Measurements from ENCODE around the gene TUBGCP2. TPM values are rescaled to one million over a fixed set of nuclear protein-coding genes. Genes with fewer than 3 reads are reported as not detected.
"Not testable (repeated sequence)": the region's sequence is repeated elsewhere in the genome, so short reads cannot be mapped to it uniquely, and the experiment has no call there.

TUBGCP2 gene
- polyA plus RNA-seq, 1 donor (not counting 4 experiments of a cell fraction or from before 2014, with no cell fraction given), result 55.8 TPM

DNA sequence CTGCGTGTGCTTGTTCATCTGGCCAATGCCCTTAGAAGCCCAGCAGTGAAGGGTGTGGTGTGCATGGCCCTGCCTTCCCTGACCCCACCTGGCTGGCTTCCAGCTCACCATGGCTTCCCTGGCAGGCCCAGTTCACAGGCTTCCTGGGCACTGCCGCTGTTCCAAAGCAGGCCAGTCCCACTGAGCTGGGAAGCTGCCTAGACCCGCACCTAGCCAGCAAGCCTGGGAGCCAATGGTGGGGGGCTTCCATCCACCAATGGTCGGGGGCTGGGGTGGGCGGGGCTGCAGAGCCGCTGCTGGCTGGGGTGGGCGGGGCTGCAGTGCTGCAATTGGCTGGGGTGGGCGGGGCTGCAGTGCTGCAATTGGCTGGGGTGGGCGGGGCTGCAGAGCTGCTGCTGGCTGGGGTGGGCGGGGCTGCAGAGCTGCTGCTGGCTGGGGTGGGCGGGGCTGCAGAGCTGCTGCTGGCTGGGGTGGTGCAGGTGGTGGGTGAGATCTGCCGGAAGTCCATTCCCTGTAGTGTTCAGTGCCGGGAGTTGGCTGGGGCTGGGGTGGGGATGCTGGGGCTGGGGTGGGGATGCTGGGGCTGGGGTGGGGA lies 15.6 kb upstream of the TUBGCP2 start:
- Histone ChIP-seq H2AFZ (ENCODE audit: control insufficient read depth, low read length) (no peak overlapping the region), H3K9me1 (ENCODE audit: control insufficient read depth, extremely low read depth, insufficient read depth, low read length) (no peaks in the 10 kb centered on the region), H3K27ac (ENCODE audit: control insufficient read depth, insufficient read depth, low read length) (no peak overlapping the region), H3K9me3 (ENCODE audit: control insufficient read depth, low read depth, low read length) (no peaks in the 10 kb centered on the region), H4K20me1 (ENCODE audit: control insufficient read depth, extremely low read depth, insufficient read depth, low read length) (no peaks in the 10 kb centered on the region), H3K4me1 (ENCODE audit: control insufficient read depth, extremely low read depth, insufficient read depth, low read length) (peaks cover 2% of the 10 kb centered on the region), H3K4me3 (ENCODE audit: control insufficient read depth in 2 of 3, extremely low read depth in 1 of 3, insufficient read depth in 2 of 3, low read depth in 1 of 3, low read length in 3 of 3) (no peak overlapping the region), H3K36me3 (ENCODE audit: control insufficient read depth in 2 of 2, extremely low read depth in 1 of 2, insufficient read depth in 2 of 2, low read length in 2 of 2) (no peaks in the 10 kb centered on the region), H3K27me3 (ENCODE audit: control insufficient read depth, extremely low read depth, insufficient read depth, low read length) (peaks cover 50% of the 10 kb centered on the region), H3K4me2 (ENCODE audit: control insufficient read depth, extremely low read depth, insufficient read depth, low read depth, low read length) (no peak overlapping the region), H3K9ac (ENCODE audit: control insufficient read depth, extremely low read depth, insufficient read depth, low read length) (no peak overlapping the region), H3K79me2 (ENCODE audit: control insufficient read depth, insufficient read depth, low read length) (no peaks in the 10 kb centered on the region)
- DNase-seq (ENCODE audit: low read depth, low spot score) (no peak), FAIRE-seq (no peak)
- dilution Hi-C loops (cut with MboI; ENCODE audit: extremely low pct_ligation_motif_present, low sequenced_read_pairs), result no loop called here
- no peak for TF ChIP-seq EZH2 (IDR thresholded peaks at IDR 0.05; ENCODE audit: low read length)
- TF ChIP-seq, protein P1, sequence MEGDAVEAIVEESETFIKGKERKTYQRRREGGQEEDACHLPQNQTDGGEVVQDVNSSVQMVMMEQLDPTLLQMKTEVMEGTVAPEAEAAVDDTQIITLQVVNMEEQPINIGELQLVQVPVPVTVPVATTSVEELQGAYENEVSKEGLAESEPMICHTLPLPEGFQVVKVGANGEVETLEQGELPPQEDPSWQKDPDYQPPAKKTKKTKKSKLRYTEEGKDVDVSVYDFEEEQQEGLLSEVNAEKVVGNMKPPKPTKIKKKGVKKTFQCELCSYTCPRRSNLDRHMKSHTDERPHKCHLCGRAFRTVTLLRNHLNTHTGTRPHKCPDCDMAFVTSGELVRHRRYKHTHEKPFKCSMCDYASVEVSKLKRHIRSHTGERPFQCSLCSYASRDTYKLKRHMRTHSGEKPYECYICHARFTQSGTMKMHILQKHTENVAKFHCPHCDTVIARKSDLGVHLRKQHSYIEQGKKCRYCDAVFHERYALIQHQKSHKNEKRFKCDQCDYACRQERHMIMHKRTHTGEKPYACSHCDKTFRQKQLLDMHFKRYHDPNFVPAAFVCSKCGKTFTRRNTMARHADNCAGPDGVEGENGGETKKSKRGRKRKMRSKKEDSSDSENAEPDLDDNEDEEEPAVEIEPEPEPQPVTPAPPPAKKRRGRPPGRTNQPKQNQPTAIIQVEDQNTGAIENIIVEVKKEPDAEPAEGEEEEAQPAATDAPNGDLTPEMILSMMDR (optimal IDR thresholded peaks at IDR 0.05 in 1 of 3, IDR thresholded peaks at IDR 0.05 in 1 of 3, conservative IDR thresholded peaks at IDR 0.05 in 1 of 3; ENCODE audit: extremely low read depth in 1 of 3, insufficient read depth in 2 of 3, low read length in 3 of 3), result no peak

DNA sequence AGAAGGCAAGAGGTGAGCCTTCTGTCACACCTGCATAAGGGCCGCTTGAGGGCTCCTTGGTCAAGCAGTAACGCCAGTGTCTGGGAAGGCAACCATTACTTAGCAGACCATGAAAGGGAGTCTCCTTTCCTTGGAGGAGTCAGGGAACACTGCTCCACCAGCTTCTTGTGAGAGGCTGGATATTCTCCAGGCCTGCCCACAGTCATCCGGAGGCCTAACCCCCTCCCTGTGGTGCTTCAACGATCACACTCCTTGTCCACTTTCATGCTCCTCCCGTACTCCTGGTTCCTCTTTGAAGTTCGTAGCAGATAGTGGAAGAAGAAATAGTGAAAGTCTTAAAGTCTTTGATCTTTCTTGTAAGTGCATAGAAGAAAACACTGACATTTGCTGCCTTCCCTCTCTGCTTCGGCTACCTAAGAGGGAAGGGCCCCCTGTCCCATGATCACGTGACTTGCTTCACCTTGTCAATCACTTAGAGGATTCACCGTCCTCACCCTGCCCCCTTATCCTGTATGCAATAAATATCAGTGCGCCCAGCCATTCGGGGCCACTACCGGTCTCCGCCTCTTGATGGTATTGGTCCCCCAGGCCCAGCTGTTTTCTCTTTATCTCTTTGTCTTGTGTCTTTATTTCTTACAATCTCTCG lies 13.5 kb upstream of the TUBGCP2 start:
- H3K36me3 ChIP-seq (ENCODE audit: control insufficient read depth in 2 of 2, extremely low read depth in 1 of 2, insufficient read depth in 2 of 2, low read length in 2 of 2); H3K4me3 ChIP-seq (ENCODE audit: control insufficient read depth in 2 of 3, extremely low read depth in 1 of 3, insufficient read depth in 2 of 3, low read depth in 1 of 3, low read length in 3 of 3); H3K4me1 ChIP-seq (ENCODE audit: control insufficient read depth, extremely low read depth, insufficient read depth, low read length); H2AFZ ChIP-seq (ENCODE audit: control insufficient read depth, low read length); DNase-seq (ENCODE audit: low read depth, low spot score); H3K79me2 ChIP-seq (ENCODE audit: control insufficient read depth, insufficient read depth, low read length); H3K27ac ChIP-seq (ENCODE audit: control insufficient read depth, insufficient read depth, low read length); dilution Hi-C loops (cut with MboI; ENCODE audit: extremely low pct_ligation_motif_present, low sequenced_read_pairs); H3K9me1 ChIP-seq (ENCODE audit: control insufficient read depth, extremely low read depth, insufficient read depth, low read length); H3K9ac ChIP-seq (ENCODE audit: control insufficient read depth, extremely low read depth, insufficient read depth, low read length); H4K20me1 ChIP-seq (ENCODE audit: control insufficient read depth, extremely low read depth, insufficient read depth, low read length); FAIRE-seq; H3K4me2 ChIP-seq (ENCODE audit: control insufficient read depth, extremely low read depth, insufficient read depth, low read depth, low read length); H3K9me3 ChIP-seq (ENCODE audit: control insufficient read depth, low read depth, low read length): not testable (repeated sequence)
- peaks cover 28% of the 10 kb centered on the region for H3K27me3 ChIP-seq (ENCODE audit: control insufficient read depth, extremely low read depth, insufficient read depth, low read length)

DNA sequence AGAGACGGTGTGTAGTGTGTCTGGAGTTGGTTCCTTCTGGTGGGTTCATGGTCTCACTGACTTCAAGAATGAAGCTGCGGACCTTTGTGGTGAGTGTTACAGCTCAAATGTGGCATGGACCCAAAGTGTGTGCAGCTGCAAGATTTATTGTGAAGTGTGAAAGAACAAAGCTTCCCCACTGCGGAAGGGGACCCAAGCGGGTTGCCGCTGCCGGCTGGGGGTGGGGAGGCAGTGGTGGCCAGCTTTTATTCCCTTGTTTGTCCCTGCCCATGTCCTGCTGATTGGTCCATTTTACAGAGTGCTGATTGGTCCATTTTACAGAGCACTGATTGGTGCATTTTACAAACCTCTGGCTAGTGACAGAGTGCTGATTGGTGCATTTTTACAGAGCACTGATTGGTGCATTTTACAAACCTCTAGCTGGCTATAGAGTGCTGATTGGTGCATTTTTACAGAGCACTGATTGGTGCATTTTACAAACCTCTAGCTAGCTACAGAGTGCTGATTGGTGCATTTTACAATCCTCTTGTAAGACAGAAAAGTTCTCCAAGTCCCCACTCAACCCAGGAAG lies 12.3 kb upstream of the TUBGCP2 start:
- dilution Hi-C loops (cut with MboI; ENCODE audit: extremely low pct_ligation_motif_present, low sequenced_read_pairs); H2AFZ ChIP-seq (ENCODE audit: control insufficient read depth, low read length); FAIRE-seq; H3K9ac ChIP-seq (ENCODE audit: control insufficient read depth, extremely low read depth, insufficient read depth, low read length); H3K36me3 ChIP-seq (ENCODE audit: control insufficient read depth in 2 of 2, extremely low read depth in 1 of 2, insufficient read depth in 2 of 2, low read length in 2 of 2); H4K20me1 ChIP-seq (ENCODE audit: control insufficient read depth, extremely low read depth, insufficient read depth, low read length); H3K9me1 ChIP-seq (ENCODE audit: control insufficient read depth, extremely low read depth, insufficient read depth, low read length); DNase-seq (ENCODE audit: low read depth, low spot score); H3K27ac ChIP-seq (ENCODE audit: control insufficient read depth, insufficient read depth, low read length); H3K4me2 ChIP-seq (ENCODE audit: control insufficient read depth, extremely low read depth, insufficient read depth, low read depth, low read length); H3K4me3 ChIP-seq (ENCODE audit: control insufficient read depth in 2 of 3, extremely low read depth in 1 of 3, insufficient read depth in 2 of 3, low read depth in 1 of 3, low read length in 3 of 3); H3K9me3 ChIP-seq (ENCODE audit: control insufficient read depth, low read depth, low read length); H3K79me2 ChIP-seq (ENCODE audit: control insufficient read depth, insufficient read depth, low read length); H3K4me1 ChIP-seq (ENCODE audit: control insufficient read depth, extremely low read depth, insufficient read depth, low read length): not testable (repeated sequence)
- peaks cover 16% of the 10 kb centered on the region for H3K27me3 ChIP-seq (ENCODE audit: control insufficient read depth, extremely low read depth, insufficient read depth, low read length)

All from keratinocyte (primary cell).